ENCODE results near the gene MYO16. TPM values are rescaled to one million over a fixed set of nuclear protein-coding genes. Genes with fewer than 3 reads are reported as not detected.

The MYO16 gene
- total RNA-seq, 1 donor from 2014 or later: not detected

DNA sequence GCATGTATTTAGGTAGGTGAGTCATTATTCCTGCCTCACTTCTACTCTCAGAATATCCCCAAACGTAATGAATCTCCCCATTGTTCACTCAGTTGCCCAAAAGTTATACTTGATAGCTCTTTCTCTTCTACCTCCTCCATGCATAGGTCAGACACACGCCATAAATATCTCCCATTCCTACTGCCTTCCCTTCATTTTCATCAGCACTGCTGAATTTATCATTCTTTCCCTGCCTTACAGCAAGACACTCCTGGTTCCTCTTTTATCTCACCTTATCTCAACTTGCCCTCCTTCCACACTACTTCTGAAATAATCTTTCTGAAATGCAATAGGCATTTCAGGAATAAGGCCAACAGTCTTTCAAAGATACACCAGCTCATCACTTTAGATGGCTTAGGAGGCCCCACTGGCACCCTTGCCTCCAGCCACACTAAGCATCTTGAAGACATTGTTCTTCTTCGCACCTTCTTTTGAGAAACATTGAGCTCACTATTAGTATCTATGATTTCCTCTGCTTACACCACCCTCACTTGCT is 333.9 kb downstream of the MYO16 start:
- Histone ChIP-seq H3K36me3 (ENCODE audit: control insufficient read depth, insufficient read depth, low read length) (no peaks in the 10 kb centered on the region), H3K4me3 (ENCODE audit: low read depth, low read length) (no peak overlapping the region), H3K27me3 (ENCODE audit: control insufficient read depth, insufficient read depth, low read length) (no peaks in the 10 kb centered on the region)
- TF ChIP-seq, protein P1, sequence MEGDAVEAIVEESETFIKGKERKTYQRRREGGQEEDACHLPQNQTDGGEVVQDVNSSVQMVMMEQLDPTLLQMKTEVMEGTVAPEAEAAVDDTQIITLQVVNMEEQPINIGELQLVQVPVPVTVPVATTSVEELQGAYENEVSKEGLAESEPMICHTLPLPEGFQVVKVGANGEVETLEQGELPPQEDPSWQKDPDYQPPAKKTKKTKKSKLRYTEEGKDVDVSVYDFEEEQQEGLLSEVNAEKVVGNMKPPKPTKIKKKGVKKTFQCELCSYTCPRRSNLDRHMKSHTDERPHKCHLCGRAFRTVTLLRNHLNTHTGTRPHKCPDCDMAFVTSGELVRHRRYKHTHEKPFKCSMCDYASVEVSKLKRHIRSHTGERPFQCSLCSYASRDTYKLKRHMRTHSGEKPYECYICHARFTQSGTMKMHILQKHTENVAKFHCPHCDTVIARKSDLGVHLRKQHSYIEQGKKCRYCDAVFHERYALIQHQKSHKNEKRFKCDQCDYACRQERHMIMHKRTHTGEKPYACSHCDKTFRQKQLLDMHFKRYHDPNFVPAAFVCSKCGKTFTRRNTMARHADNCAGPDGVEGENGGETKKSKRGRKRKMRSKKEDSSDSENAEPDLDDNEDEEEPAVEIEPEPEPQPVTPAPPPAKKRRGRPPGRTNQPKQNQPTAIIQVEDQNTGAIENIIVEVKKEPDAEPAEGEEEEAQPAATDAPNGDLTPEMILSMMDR (IDR thresholded peaks at IDR 0.05; ENCODE audit: insufficient read depth, low read length, severe bottlenecking): no peak
- FAIRE-seq: no peak
- no peak for DNase-seq (ENCODE audit: low read depth)

DNA sequence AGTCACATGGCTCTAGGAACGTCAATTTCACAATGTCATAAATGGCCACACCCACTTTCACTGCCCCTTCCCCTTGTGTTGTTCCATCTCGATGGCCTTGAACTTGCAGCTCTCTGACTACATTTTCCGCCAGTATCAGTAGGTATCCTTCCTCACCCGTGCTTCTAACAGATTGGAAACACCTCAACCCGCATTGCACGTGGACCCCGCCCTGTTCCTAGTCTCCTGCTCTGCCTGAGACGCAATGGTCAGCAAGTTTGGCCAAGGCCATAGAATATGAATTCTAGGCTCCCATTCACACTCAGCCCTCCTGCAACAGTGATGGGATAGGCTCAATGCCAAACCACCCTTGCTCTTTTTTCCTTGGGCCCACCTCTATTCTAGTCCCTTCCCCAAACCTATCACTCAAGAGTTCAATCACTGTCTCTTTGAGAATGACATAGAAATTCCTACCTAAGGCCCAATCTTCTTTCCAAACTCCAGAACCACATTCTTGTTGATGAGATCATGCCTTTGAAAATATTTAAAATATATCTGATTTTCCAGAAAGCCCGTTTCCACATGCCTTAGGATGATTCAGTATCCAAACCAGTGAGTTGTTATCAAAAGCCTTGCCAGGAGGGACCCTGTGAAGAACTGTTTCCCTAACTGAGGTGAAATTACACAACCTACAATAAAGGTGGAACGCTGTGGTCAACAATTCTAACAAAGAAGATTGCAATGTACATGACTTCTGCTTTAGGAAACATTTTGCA is 334.6 kb downstream of the MYO16 start:
- Histone ChIP-seq H3K27me3 (ENCODE audit: control insufficient read depth, insufficient read depth, low read length) (no peaks in the 10 kb centered on the region), H3K36me3 (ENCODE audit: control insufficient read depth, insufficient read depth, low read length) (no peaks in the 10 kb centered on the region), H3K4me3 (ENCODE audit: low read depth, low read length) (no peak overlapping the region)
- DNase-seq (ENCODE audit: low read depth): peak; percentile 94
- TF ChIP-seq, protein P1 (IDR thresholded peaks at IDR 0.05; ENCODE audit: insufficient read depth, low read length, severe bottlenecking): no peak
- FAIRE-seq: no peak

DNA sequence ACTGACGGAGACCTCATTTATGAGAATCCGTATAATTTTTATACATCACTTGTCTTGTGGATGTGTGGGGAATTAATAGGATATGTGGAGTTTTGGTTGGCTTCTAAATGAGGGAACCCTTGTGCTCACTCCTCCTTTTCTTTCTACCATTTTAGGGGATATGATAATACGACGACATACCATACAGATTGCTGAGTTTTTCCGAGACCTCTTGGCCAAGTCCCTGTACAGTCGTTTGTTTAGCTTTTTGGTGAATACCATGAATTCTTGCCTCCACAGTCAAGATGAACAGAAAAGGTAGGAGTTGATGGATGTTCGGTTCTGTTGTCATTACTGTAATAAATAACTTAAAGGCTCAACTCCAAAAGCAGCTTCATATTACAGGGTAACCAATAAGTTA is 335.2 kb downstream of the MYO16 start:
- Histone ChIP-seq H3K36me3 (ENCODE audit: control insufficient read depth, insufficient read depth, low read length) (no peaks in the 10 kb centered on the region), H3K4me3 (ENCODE audit: low read depth, low read length) (no peak overlapping the region), H3K27me3 (ENCODE audit: control insufficient read depth, insufficient read depth, low read length) (no peaks in the 10 kb centered on the region)
- TF ChIP-seq, protein P1 (IDR thresholded peaks at IDR 0.05; ENCODE audit: insufficient read depth, low read length, severe bottlenecking): no peak
- DNase-seq (ENCODE audit: low read depth) (no peak), FAIRE-seq (no peak)

DNA sequence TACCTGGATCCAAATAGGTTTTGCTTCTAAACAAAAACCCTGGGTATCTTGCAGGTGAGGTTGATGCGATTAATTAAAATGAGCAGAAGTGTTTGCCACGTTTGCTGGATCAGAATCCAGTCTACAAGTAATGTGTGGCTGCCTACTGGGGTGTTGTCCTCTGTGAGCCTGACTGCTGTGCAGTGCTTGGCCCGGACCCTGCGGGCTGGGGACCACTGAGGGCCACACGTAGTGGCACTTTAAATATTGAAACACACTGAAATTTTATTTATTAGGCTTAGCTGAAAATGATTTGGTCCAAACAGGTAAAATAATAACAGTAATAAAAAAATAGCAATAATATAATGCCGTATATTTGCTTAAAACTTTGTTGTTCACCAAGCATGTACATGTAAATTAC is 338.0 kb downstream of the MYO16 start:
- TF ChIP-seq, protein P1 (IDR thresholded peaks at IDR 0.05; ENCODE audit: insufficient read depth, low read length, severe bottlenecking): no peak
- FAIRE-seq: no peak
- no peaks in the 10 kb centered on the region for H3K27me3 ChIP-seq (ENCODE audit: control insufficient read depth, insufficient read depth, low read length)

DNA sequence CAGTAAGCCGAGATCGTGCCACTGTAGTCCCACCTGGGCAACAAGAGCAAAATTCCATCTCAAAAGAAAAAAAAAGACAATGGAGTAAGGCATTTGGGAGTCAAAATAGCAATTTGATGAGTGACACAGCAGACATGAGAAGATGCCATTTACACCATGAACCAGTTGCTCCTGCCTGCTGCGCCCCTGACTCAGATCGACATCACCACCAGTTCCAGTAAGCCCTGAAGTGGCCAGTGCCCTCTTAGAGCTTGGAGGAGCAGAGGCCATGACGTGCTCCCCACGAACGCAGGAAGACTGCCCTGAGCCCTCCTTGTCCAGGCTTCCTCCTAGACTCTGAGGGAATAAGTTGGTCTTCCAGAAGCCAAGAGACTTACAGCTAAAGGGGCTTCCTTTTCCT is 339.2 kb downstream of the MYO16 start:
- TF ChIP-seq, protein P1 (IDR thresholded peaks at IDR 0.05; ENCODE audit: insufficient read depth, low read length, severe bottlenecking): no peak
- Histone ChIP-seq H3K27me3 (ENCODE audit: control insufficient read depth, insufficient read depth, low read length) (no peaks in the 10 kb centered on the region), H3K36me3 (ENCODE audit: control insufficient read depth, insufficient read depth, low read length) (no peaks in the 10 kb centered on the region), H3K4me3 (ENCODE audit: low read depth, low read length) (no peak overlapping the region)
- no peak for FAIRE-seq
- peak; percentile 44 for DNase-seq (ENCODE audit: low read depth)

More for the DNA sequence above, 338.0 kb downstream of the MYO16 start:
- Histone ChIP-seq H3K36me3 (ENCODE audit: control insufficient read depth, insufficient read depth, low read length) (no peaks in the 10 kb centered on the region), H3K4me3 (ENCODE audit: low read depth, low read length) (no peak overlapping the region)
- DNase-seq (ENCODE audit: low read depth): no peak
